ENCODE data around the gene ATP6V0B. TPM values are rescaled to one million over a fixed set of nuclear protein-coding genes. Genes with fewer than 3 reads are reported as not detected.

ATP6V0B gene
- total RNA-seq, 1 donor from 2014 or later: 129 TPM

DNA sequence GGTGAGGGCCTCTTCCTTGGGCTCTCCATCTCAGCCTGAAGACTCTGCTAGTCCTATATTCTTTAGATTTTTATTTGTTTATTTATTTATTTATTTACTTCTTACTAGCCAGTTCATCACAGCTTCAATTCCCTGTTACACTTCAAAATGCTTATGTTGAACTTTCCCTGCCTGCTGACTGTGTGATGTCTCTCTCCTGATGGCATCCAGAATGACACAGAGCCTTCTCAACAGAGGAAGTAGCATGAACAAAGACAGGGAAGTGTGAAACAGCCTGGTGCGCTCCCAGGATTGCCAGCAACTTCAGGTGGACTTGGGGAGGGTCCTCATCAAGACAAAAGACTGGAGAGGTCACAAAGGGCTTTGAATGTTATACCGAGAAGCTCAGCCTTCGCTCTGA is 32.3 kb upstream of the ATP6V0B start:
- Mint-ChIP-seq H3K4me1 (peaks cover 9% of the 10 kb centered on the region), H3K27ac (ENCODE audit: unreplicated experiment) (no peak overlapping the region), H3K9me3 (no peaks in the 10 kb centered on the region), H3K4me3 (no peak overlapping the region), H3K27me3 (ENCODE audit: low read depth) (peaks cover 17% of the 10 kb centered on the region), H3K36me3 (ENCODE audit: low read depth) (no peaks in the 10 kb centered on the region)
- TF ChIP-seq, protein P1, sequence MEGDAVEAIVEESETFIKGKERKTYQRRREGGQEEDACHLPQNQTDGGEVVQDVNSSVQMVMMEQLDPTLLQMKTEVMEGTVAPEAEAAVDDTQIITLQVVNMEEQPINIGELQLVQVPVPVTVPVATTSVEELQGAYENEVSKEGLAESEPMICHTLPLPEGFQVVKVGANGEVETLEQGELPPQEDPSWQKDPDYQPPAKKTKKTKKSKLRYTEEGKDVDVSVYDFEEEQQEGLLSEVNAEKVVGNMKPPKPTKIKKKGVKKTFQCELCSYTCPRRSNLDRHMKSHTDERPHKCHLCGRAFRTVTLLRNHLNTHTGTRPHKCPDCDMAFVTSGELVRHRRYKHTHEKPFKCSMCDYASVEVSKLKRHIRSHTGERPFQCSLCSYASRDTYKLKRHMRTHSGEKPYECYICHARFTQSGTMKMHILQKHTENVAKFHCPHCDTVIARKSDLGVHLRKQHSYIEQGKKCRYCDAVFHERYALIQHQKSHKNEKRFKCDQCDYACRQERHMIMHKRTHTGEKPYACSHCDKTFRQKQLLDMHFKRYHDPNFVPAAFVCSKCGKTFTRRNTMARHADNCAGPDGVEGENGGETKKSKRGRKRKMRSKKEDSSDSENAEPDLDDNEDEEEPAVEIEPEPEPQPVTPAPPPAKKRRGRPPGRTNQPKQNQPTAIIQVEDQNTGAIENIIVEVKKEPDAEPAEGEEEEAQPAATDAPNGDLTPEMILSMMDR (conservative IDR thresholded peaks at IDR 0.05): no peak
- no peak for DNase-seq (ENCODE audit: low read depth, low spot score)

DNA sequence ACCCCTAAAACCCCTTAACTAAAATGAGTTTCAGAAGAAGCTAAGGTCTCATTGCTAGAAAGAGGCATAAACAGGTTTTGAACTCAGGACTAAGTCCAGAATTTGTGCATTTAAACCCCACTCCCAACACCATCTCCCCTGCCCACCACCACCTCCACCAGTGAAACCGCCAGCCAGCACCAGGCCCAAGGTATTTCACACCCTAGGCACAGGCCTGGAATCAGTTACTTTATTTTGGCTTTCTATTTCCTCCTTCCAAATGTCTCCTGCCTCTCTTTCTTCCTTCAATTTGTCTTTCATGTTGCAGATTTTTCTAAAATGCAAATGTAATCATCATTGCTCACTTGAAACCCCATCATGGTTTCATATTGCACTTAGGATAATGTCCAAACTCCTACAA is 29.9 kb upstream of the ATP6V0B start:
- Mint-ChIP-seq H3K4me3 (no peak overlapping the region), H3K27me3 (ENCODE audit: low read depth) (peaks cover 2% of the 10 kb centered on the region), H3K9me3 (no peaks in the 10 kb centered on the region), H3K27ac (ENCODE audit: unreplicated experiment) (no peak overlapping the region), H3K4me1 (peaks cover 23% of the 10 kb centered on the region), H3K36me3 (ENCODE audit: low read depth) (no peaks in the 10 kb centered on the region)
- DNase-seq (ENCODE audit: low read depth, low spot score): no peak
- TF ChIP-seq, protein P1 (conservative IDR thresholded peaks at IDR 0.05): no peak

DNA sequence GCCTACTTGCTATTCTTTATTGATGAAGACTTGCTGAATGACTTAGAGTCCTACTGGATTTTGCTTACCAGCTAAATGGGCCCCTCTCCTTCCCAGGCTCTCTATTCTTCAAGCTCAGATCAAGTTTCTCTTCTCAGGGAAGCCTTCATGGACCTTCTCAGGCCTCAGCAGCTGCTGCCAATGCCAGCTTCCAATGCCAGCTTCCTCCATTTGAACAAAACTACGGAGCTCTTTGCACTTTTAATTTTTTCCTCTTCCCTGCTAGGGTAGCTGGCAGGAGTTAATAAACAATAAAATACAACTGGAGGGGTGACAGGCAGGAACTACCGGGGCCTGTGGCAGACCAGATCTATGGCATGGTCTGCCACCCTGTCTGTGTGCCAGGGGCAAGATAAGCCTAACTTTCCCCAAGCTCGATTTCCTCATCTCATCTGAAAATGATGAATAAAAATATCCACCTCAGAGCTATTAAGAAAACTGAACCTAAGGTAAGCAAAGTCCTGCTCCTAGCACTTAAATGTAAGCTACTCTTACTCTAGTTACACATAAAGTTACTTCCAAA is 29.0 kb upstream of the ATP6V0B start:
- H3K27ac Mint-ChIP-seq (ENCODE audit: unreplicated experiment): no peak overlapping the region
- H3K36me3 Mint-ChIP-seq (ENCODE audit: low read depth): peaks cover 4% of the 10 kb centered on the region
- no peaks in the 10 kb centered on the region for H3K27me3 Mint-ChIP-seq (ENCODE audit: low read depth)
- no peaks in the 10 kb centered on the region for H3K9me3 Mint-ChIP-seq
- H3K4me3 Mint-ChIP-seq: peak overlapping the region; percentile 86
- no peak for DNase-seq (ENCODE audit: low read depth, low spot score)
- TF ChIP-seq, protein P1 (conservative IDR thresholded peaks at IDR 0.05): no peak
- H3K4me1 Mint-ChIP-seq: peaks cover 29% of the 10 kb centered on the region

DNA sequence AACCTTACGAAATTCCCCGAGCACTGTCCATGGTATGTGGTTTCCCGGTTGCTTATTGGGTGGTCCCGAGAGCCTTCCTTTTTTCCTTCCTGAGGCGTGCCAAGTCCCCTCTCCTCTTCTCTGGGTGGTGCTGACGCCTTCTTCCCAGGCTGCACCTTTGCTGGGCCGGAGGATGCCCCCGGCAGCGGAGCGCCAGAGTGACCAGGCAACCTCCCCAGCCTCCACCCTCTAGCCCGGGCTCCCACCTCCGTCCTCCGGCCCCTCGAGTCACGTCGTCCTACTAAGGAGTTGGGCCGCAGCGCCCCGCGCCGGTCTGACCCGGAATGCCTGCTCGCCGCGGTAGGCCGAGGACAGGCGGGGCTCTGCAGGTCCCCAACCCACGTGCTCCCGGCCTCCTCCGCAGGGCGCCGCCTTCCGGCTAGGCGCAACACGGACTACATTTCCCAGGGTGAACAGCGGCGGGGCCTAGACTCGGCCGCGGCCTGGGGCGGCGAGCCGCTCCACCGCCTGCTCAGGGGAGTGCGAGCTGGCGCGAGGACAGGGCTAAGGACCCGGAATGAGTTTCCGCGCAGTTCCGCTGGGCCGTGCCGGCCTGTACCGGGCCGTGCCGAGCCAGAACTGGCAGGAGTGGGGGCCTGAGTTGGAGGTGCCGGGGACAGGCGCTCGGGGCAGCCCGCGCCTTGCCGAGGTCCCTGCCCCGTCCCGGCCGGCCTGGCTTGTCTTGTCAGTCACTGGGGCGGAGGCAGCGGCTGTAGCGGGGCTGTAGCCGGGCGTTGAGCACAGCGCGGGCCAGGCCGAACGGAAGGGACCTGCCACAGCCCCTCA is 28.3 kb upstream of the ATP6V0B start, which contains the start of gene IPO13:
IPO13 (plus strand) TSS at position 715 of the 825 bp plus-strand sequence. CDS start 651 bp downstream, outside the sequence.
- peak; percentile 95 for DNase-seq (ENCODE audit: low read depth, low spot score)
- H3K4me1 Mint-ChIP-seq: peaks cover 33% of the 10 kb centered on the region
- H3K9me3 Mint-ChIP-seq: no peaks in the 10 kb centered on the region
- H3K27ac Mint-ChIP-seq (ENCODE audit: unreplicated experiment): peak within 1 kb of the TSS; percentile 99
- peak within 1 kb of the TSS; percentile 86 for H3K4me3 Mint-ChIP-seq
- TF ChIP-seq, protein P1 (conservative IDR thresholded peaks at IDR 0.05): peak; percentile 73
- H3K27me3 Mint-ChIP-seq (ENCODE audit: low read depth): no peaks in the 10 kb centered on the region
- H3K36me3 Mint-ChIP-seq (ENCODE audit: low read depth): peaks cover 4% of the 10 kb centered on the region

DNA sequence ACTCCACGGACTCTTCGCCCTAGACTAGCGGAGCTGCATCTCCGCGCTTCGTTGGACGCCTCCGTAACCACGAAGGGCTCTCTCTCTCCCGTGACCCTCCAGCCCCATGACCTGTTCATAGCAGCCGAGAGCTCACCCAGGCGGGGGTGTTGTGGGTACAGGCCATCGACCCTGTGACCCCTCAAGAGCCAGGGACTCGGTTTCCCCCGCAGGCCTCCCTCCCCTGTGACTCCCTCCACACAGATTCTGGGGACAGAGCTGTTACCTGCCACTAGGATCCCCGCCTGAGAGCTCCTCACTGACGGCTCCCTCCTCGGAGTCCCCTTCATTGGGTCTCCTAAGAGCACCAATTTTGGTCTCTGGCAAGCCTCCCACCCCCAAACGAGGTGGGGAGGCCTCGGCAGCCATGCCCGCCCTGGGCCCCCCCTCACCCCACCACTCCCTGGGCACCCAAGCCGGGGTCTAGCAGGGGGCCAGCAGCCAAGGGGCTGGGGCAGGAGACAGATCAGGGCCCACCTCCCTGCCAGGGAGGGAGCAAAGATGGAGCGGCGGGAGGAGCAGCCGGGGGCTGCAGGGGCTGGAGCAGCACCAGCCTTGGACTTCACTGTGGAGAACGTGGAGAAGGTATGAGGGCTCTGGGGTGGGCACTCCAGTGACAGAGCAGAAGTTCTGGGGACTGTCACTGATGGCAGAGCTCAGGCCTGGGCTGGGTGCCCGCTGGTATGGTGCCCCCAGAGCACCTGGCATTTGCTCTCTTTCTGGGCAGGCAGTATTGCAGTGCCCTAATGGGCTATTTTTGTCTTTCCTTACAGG is 27.5 kb upstream of the ATP6V0B start:
- H3K4me3 Mint-ChIP-seq: peak overlapping the region; percentile 86
- TF ChIP-seq, protein P1 (conservative IDR thresholded peaks at IDR 0.05): no peak
- DNase-seq (ENCODE audit: low read depth, low spot score): no peak
- peak overlapping the region; percentile 99 for H3K27ac Mint-ChIP-seq (ENCODE audit: unreplicated experiment)
- no peaks in the 10 kb centered on the region for H3K9me3 Mint-ChIP-seq
- peaks cover 4% of the 10 kb centered on the region for H3K36me3 Mint-ChIP-seq (ENCODE audit: low read depth)
- H3K4me1 Mint-ChIP-seq: peaks cover 33% of the 10 kb centered on the region
- no peaks in the 10 kb centered on the region for H3K27me3 Mint-ChIP-seq (ENCODE audit: low read depth)

Measured in neural crest cell (in vitro differentiated cells).